ENCODE data around the gene RAB40C.
A peak's percentile ranks its signal among the peaks of the same experiment; 100 is the strongest.

Gene RAB40C

DNA sequence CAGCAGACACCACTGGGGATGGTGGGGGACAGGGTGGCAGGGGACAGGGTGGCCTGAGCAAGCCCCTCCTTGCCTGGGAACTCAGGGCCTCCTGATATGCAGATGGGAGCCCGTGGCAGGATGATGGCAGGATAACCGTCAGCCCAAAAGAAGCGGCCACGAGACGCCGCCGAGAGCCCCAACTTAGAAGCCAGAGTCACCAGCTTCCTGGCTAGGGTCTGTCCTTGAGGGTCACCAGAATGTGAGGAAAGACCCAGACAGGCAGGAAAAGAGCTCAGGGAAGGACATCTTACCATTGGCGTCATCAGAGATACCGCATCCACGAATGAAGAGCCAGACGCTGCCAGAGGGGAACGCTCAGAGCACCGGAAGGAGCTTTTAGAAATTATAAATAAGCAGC is 19.4 kb downstream of the RAB40C start:
- TF ChIP-seq, protein P1, sequence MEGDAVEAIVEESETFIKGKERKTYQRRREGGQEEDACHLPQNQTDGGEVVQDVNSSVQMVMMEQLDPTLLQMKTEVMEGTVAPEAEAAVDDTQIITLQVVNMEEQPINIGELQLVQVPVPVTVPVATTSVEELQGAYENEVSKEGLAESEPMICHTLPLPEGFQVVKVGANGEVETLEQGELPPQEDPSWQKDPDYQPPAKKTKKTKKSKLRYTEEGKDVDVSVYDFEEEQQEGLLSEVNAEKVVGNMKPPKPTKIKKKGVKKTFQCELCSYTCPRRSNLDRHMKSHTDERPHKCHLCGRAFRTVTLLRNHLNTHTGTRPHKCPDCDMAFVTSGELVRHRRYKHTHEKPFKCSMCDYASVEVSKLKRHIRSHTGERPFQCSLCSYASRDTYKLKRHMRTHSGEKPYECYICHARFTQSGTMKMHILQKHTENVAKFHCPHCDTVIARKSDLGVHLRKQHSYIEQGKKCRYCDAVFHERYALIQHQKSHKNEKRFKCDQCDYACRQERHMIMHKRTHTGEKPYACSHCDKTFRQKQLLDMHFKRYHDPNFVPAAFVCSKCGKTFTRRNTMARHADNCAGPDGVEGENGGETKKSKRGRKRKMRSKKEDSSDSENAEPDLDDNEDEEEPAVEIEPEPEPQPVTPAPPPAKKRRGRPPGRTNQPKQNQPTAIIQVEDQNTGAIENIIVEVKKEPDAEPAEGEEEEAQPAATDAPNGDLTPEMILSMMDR (IDR thresholded peaks at IDR 0.05; ENCODE audit: low read depth, low read length), result no peak
- DNase-seq (ENCODE audit: low read depth in 2 of 2), result no peak
- H3K4me3 ChIP-seq (replicated peaks in 1 of 2; ENCODE audit: low read depth in 2 of 2, low read length in 2 of 2), result no peak overlapping the region

DNA sequence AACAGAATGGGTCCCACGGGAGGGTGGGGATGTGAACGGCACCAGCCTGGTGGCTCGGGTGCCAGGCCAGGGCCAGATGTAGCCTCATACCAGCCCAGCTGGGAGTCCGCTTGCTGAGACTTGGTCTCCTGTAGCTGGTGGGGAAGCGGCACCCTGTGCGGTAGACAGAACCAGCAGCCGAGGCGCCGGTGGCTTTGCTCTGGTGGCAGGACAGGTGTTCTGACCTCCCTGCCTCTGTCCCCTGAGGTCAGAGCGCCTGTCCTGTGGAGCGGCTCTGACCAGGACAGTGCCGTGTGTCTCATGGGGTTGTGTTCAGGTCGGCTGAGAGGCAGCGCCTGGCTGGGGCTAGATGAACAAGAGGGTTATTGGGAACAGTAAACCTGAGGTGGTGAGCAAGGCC is 20.1 kb downstream of the RAB40C start:
- no peak overlapping the region for H3K4me3 ChIP-seq (replicated peaks in 1 of 2; ENCODE audit: low read depth in 2 of 2, low read length in 2 of 2)
- TF ChIP-seq, protein P1 (IDR thresholded peaks at IDR 0.05; ENCODE audit: low read depth, low read length), result no peak
- no peak for DNase-seq (ENCODE audit: low read depth in 2 of 2)

DNA sequence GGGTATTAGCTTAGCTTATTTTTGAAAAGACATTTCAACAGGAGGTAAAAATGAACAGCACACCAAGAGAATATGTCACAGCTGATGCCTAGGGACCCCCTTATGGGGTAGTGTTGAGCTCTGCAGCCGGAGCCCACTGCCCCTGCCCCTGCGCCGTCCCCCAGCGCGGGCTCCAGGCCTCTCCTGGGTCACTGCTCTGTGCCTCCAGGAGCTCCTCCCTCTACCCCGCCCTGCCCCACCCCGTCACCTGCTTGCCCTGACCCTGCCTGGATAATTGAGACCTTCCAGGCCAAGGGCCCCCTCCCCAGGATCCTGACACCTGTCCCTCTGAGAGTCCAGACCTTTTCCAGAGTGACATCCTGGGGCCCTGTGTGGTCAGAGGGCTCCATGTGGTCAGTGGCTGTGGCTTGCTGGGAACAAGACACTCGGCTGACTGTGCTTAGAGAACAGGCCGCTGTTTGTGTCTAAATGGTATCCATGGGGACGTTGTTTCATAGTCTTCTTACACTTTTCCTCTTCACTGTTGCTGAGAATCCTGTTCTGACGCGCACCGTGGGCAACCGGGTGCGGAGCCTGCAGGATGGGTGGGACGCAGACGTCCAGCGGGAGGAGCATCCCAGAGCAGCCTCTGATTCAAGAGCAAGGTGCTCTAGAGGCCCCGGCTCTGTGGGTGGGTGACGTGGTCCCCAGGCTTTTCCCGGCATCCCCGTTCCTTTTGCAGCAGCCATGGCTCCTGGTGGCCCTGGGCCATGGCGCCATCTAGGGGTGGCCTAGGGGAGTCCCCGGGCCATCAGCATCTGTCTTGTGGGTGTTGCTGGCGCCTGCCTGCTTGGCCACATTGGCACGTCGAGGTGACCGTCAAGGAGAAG is 20.9 kb downstream of the RAB40C start:
- TF ChIP-seq, protein P1 (IDR thresholded peaks at IDR 0.05; ENCODE audit: low read depth, low read length), result peak; percentile 53
- peak in 1 of 2 donors; percentile 31 for DNase-seq (ENCODE audit: low read depth in 2 of 2)
- H3K4me3 ChIP-seq (replicated peaks in 1 of 2; ENCODE audit: low read depth in 2 of 2, low read length in 2 of 2), result no peak overlapping the region

DNA sequence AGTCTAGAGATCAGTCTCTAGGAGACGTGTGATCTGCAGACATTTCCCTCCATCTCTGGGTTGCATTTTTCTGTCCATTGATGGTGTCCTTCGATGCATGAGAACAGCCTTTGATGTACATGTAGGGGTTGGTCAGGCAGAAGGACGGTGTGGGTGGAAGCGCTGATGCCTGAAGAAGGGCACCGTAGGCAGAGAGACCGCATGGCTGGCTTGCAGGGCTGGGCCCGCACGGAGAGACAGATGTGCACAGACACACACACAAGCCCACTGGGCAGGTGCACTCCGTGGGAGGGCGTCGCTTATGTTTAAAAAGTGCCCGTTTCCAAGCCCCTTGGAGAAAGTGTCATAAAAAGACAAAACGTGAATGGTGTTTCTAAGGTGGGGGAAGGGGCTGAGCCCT is 25.3 kb downstream of the RAB40C start:
- TF ChIP-seq, protein P1 (IDR thresholded peaks at IDR 0.05; ENCODE audit: low read depth, low read length), result no peak
- no peak for DNase-seq (ENCODE audit: low read depth in 2 of 2)

DNA sequence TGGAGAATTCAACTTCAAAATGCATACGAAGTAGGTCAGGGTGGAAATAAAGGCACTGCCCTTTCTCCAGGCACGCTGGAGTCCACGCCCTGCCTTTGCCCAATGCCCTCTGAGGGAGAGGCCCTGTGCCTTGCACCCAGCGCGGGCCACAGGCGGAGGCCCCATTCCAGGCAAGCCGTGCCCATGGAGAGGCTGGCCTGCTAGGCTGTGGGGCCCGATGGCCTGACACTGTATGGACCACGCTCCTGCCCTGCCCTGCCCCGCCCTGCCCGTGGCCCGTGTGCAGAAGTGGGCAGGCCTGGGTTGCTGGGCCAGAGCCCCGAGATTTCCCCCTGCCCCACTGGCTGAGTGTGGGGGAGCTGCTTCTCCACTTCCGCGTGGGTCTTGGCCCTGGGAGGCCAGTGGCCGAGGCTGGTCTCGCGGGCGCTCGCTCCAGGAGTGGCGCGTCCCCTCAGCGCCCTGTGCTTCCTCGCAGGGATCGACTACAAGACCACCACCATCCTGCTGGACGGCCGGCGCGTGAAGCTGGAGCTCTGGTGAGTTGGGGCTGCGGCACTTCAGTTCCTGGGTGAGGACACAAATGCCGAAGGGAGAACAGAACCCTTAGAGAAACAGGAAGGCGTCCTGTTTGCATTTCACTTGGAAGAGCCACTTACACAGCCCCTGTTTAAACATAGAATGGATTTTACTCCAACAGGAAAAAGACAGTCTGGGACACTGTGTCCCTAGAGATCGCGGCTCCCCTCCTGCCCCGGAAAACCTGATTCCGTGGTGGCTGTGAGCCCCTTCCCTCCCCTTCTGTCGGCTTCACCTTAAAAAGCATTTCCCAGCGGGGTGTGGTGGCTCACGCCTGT is 27.1 kb downstream of the RAB40C start:
- H3K4me3 ChIP-seq (replicated peaks in 1 of 2; ENCODE audit: low read depth in 2 of 2, low read length in 2 of 2), result no peak overlapping the region
- TF ChIP-seq, protein P1 (IDR thresholded peaks at IDR 0.05; ENCODE audit: low read depth, low read length), result no peak
- no peak for DNase-seq (ENCODE audit: low read depth in 2 of 2)

More for the DNA sequence above, 25.3 kb downstream of the RAB40C start:
- H3K4me3 ChIP-seq (replicated peaks in 1 of 2; ENCODE audit: low read depth in 2 of 2, low read length in 2 of 2), result no peak overlapping the region

GRCh38 chr16:617855-618254 is 28.0 kb downstream of the RAB40C start:
- TF ChIP-seq, protein P1 (IDR thresholded peaks at IDR 0.05; ENCODE audit: low read depth, low read length), result no peak
- no peak for DNase-seq (ENCODE audit: low read depth in 2 of 2)
- no peak overlapping the region for H3K4me3 ChIP-seq (replicated peaks in 1 of 2; ENCODE audit: low read depth in 2 of 2, low read length in 2 of 2)

Measured in cardiac fibroblast (primary cell).